Islet of Langerhans (tissue), 1 donor: ENCODE results near the gene AGO4.
"Not testable (repeated sequence)": the region's sequence is repeated elsewhere in the genome, so short reads cannot be mapped to it uniquely, and the experiment has no call there.

Experiments
- FAIRE-seq: peaks from one replicate; lab custom pipeline; 2011; peaks lifted over from hg19 to GRCh38; lab: Jason Lieb, UNC

Gene AGO4

GRCh38 chr1:35807614-35808449, at the start of gene AGO4:
Gene AGO4, plus strand, starts transcription at chr1:35808016. Its CDS starts 401 bp downstream, at chr1:35808417.
- FAIRE-seq = no peak

GRCh38 chr1:35762141-35762540, 45.7 kb upstream of the AGO4 start:
- FAIRE-seq = no peak

GRCh38 chr1:35763201-35763600, 44.6 kb upstream of the AGO4 start:
- no peak for FAIRE-seq

- no peak for FAIRE-seq
Observed at GRCh38 chr1:35764283-35764682, 43.5 kb upstream of the AGO4 start.

- FAIRE-seq = no peak
Observed at GRCh38 chr1:35768350-35769187, 39.2 kb upstream of the AGO4 start.

GRCh38 chr1:35769188-35769758, 38.5 kb upstream of the AGO4 start:
- no peak for FAIRE-seq

- FAIRE-seq = no peak
Observed at GRCh38 chr1:35773711-35774110, 34.1 kb upstream of the AGO4 start.

GRCh38 chr1:35776172-35776571, 31.6 kb upstream of the AGO4 start:
- not testable (repeated sequence) for FAIRE-seq

- no peak for FAIRE-seq
Observed at GRCh38 chr1:35777109-35777508, 30.7 kb upstream of the AGO4 start.

- no peak for FAIRE-seq
Observed at GRCh38 chr1:35783055-35783583, 24.7 kb upstream of the AGO4 start.

GRCh38 chr1:35784364-35784763, 23.5 kb upstream of the AGO4 start:
- FAIRE-seq = not testable (repeated sequence)

- no peak for FAIRE-seq
Observed at GRCh38 chr1:35788139-35788538, 19.7 kb upstream of the AGO4 start.

GRCh38 chr1:35790670-35791069, 17.1 kb upstream of the AGO4 start:
- FAIRE-seq = no peak

GRCh38 chr1:35795295-35795694, 12.5 kb upstream of the AGO4 start:
- FAIRE-seq = no peak

GRCh38 chr1:35797380-35797779, 10.4 kb upstream of the AGO4 start:
- FAIRE-seq = no peak

GRCh38 chr1:35798019-35798418, 9.8 kb upstream of the AGO4 start:
- FAIRE-seq = not testable (repeated sequence)

GRCh38 chr1:35800167-35800887, 7.5 kb upstream of the AGO4 start:
- FAIRE-seq = not testable (repeated sequence)

GRCh38 chr1:35808450-35809113, 766 bp downstream of the AGO4 start:
- no peak for FAIRE-seq

GRCh38 chr1:35809114-35810095, 1.6 kb downstream of the AGO4 start:
- no peak for FAIRE-seq
